H1 (cell line): ENCODE results near the gene CKAP4. TPM values are rescaled to one million over a fixed set of nuclear protein-coding genes. Genes with fewer than 3 reads are reported as not detected.

ENCODE experiments used
- CTCF ChIA-PET: fragments of 300-600 bp; sonication (Branson Sonifier 250); formaldehyde crosslinking; loops from one replicate; lab custom pipeline; 2021; ENCODE audit not compliant: partially characterized antibody; lab: Charles Lee
- POLR2A ChIA-PET: fragments of 300-600 bp; sonication (Branson Sonifier 250); formaldehyde crosslinking; loops from one replicate; lab custom pipeline; 2021; ENCODE audit warnings: inconsistent platforms; ENCODE audit not compliant: partially characterized antibody; lab: Charles Lee
- DNase-seq, 2 experiments: peaks; one replicate each; pipeline versions ENCODE4 v3.0.0 to v3.0.0-alpha.2; 2010 to 2022; ENCODE audit warnings: low spot score in 2 of 2, low read depth in 1 of 2, mixed read lengths in 1 of 2
- FAIRE-seq: peaks from 2 replicates; lab custom pipeline; 2011; peaks lifted over from hg19 to GRCh38; lab: Jason Lieb, UNC
- H2AFZ ChIP-seq: 2 replicates; pipeline ENCODE4 v1.8.1; 2012; ENCODE audit warnings: low read length, inconsistent platforms
- H2AK5ac ChIP-seq: 2 replicates; pipeline ENCODE4 v1.6.1; 2013; ENCODE audit warnings: low read depth, low read length
- H2BK120ac ChIP-seq: replicated peaks from 2 replicates; pipeline ENCODE3; 2013; ENCODE audit warnings: low read depth, low read length, inconsistent platforms
- H2BK12ac ChIP-seq: 2 replicates; pipeline ENCODE4 v1.6.1; 2013; ENCODE audit warnings: low read depth, low read length
- H2BK15ac ChIP-seq: 2 replicates; pipeline ENCODE4 v1.6.1; 2013; ENCODE audit warnings: low read length
- H2BK20ac ChIP-seq: 2 replicates; pipeline ENCODE4 v1.6.1; 2013; ENCODE audit warnings: low read length
- H2BK5ac ChIP-seq: 2 replicates; pipeline ENCODE4 v1.6.1; 2013; ENCODE audit warnings: low read depth, low read length
- H3K14ac ChIP-seq: 2 replicates; pipeline ENCODE4 v1.6.1; 2013; ENCODE audit warnings: inconsistent platforms; ENCODE audit not compliant: insufficient read length
- H3K18ac ChIP-seq: 2 replicates; pipeline ENCODE4 v1.6.1; 2013; ENCODE audit warnings: low read length; ENCODE audit errors: extremely low read depth
- H3K23ac ChIP-seq: 2 replicates; pipeline ENCODE4 v1.6.1; 2013; ENCODE audit warnings: inconsistent platforms; ENCODE audit not compliant: insufficient read length
- H3K23me2 ChIP-seq: 2 replicates; pipeline ENCODE4 v1.6.1; 2013; ENCODE audit warnings: low read depth, low read length
- H3K27ac ChIP-seq: 2 replicates; pipeline ENCODE4 v1.6.1; 2011; ENCODE audit warnings: low read depth, low read length, inconsistent platforms
- H3K27me3 ChIP-seq, 4 experiments: replicated peaks in 1 of 4; 1 replicate in 1 of 4; 2 replicates in 3 of 4; pipeline versions ENCODE4 v1.6.1 to v1.8.1; 2011 to 2013; ENCODE audit warnings: low read length in 3 of 4, mild to moderate bottlenecking in 3 of 4, inconsistent platforms in 2 of 4, mixed read lengths in 2 of 4, moderate library complexity in 1 of 4; ENCODE audit not compliant: control insufficient read depth in 3 of 4, insufficient read depth in 3 of 4; ENCODE audit errors: extremely low read depth in 1 of 4
- H3K36me3 ChIP-seq, 4 experiments: 2 replicates each; pipeline versions ENCODE4 v1.6.1 to v1.8.1; 2011 to 2013; ENCODE audit warnings: mild to moderate bottlenecking in 4 of 4, low read length in 3 of 4, moderate library complexity in 2 of 4, control low read depth in 1 of 4, inconsistent platforms in 1 of 4; ENCODE audit not compliant: insufficient read depth in 4 of 4, control insufficient read depth in 2 of 4
- H3K4ac ChIP-seq: replicated peaks from 2 replicates; pipeline ENCODE3; 2013; ENCODE audit warnings: low read length, low read depth, mixed read lengths, inconsistent platforms; ENCODE audit not compliant: insufficient read length
- H3K4me1 ChIP-seq, 4 experiments: replicated peaks in 1 of 4; 1 replicate in 1 of 4; 2 replicates in 3 of 4; pipeline versions ENCODE4 v1.6.1 to v1.8.1; 2011 to 2013; ENCODE audit warnings: low read length in 3 of 4, inconsistent platforms in 2 of 4, mixed read lengths in 1 of 4; ENCODE audit not compliant: insufficient read depth in 4 of 4, control insufficient read depth in 3 of 4
- H3K4me2 ChIP-seq, 2 experiments: 2 replicates each; pipeline versions ENCODE4 v1.6.1 to v1.8.1; 2011 to 2013; ENCODE audit warnings: low read depth in 2 of 2, low read length in 2 of 2, control low read depth in 1 of 2, inconsistent platforms in 1 of 2, mild to moderate bottlenecking in 1 of 2; ENCODE audit not compliant: insufficient read depth in 1 of 2
- H3K4me3 ChIP-seq, 4 experiments: fragments of 200-600, 300-600 bp in 1 of 4; sonication (generic), shearing (Covaris generic), sonication (Bioruptor Twin) in 1 of 4; 2 replicates each; pipeline versions ENCODE4 v1.5.1 to v1.8.1; 2011 to 2016; ENCODE audit warnings: low read length in 4 of 4, low read depth in 3 of 4, control low read depth in 2 of 4, inconsistent platforms in 2 of 4, mild to moderate bottlenecking in 2 of 4, mixed read lengths in 1 of 4, moderate library complexity in 1 of 4; ENCODE audit not compliant: insufficient read depth in 2 of 4; ENCODE audit errors: extremely low read depth in 1 of 4
- H3K56ac ChIP-seq: replicated peaks from 2 replicates; pipeline ENCODE3; 2013; ENCODE audit warnings: low read depth, mild to moderate bottlenecking, mixed read lengths, low read length, inconsistent platforms; ENCODE audit not compliant: insufficient read length
- H3K79me1 ChIP-seq: 2 replicates; pipeline ENCODE4 v1.6.1; 2013; ENCODE audit warnings: low read depth, low read length, control low read depth
- H3K79me2 ChIP-seq, 2 experiments: 2 replicates each; pipeline versions ENCODE4 v1.6.1 to v1.8.1; 2012 to 2013; ENCODE audit warnings: low read length in 2 of 2, mild to moderate bottlenecking in 2 of 2, inconsistent platforms in 1 of 2; ENCODE audit not compliant: insufficient read depth in 2 of 2, control insufficient read depth in 1 of 2
- H3K9ac ChIP-seq, 4 experiments: replicated peaks in 1 of 4; 1 replicate in 1 of 4; 2 replicates in 3 of 4; pipeline versions ENCODE4 v1.6.1 to v1.8.1; 2011 to 2013; ENCODE audit warnings: low read depth in 3 of 4, low read length in 3 of 4, control low read depth in 2 of 4, mild to moderate bottlenecking in 2 of 4, moderate library complexity in 2 of 4, inconsistent platforms in 1 of 4; ENCODE audit errors: extremely low read depth in 1 of 4
- H3K9me3 ChIP-seq, 2 experiments: 2 replicates each; pipeline versions ENCODE4 v1.6.1 to v1.8.1; 2012 to 2013; ENCODE audit warnings: mild to moderate bottlenecking in 2 of 2, moderate library complexity in 2 of 2, control low read depth in 1 of 2, inconsistent platforms in 1 of 2, low read depth in 1 of 2, low read length in 1 of 2, mixed read lengths in 1 of 2; ENCODE audit not compliant: insufficient read depth in 2 of 2
- H4K20me1 ChIP-seq, 2 experiments: replicated peaks in 1 of 2; 2 replicates each; pipeline versions ENCODE3 to v1.8.1; 2011 to 2013; ENCODE audit warnings: inconsistent platforms in 2 of 2, low read length in 2 of 2, mild to moderate bottlenecking in 1 of 2; ENCODE audit not compliant: insufficient read depth in 2 of 2, control insufficient read depth in 1 of 2
- H4K5ac ChIP-seq: 2 replicates; pipeline ENCODE4 v1.6.1; 2013; ENCODE audit warnings: low read length, low read depth, mixed read lengths, inconsistent platforms; ENCODE audit not compliant: insufficient read length
- H4K8ac ChIP-seq: 2 replicates; pipeline ENCODE4 v1.8.0; 2013; ENCODE audit warnings: mild to moderate bottlenecking, moderate library complexity, low read length, inconsistent platforms; ENCODE audit not compliant: insufficient read depth; ENCODE audit errors: extremely low read depth
- H4K91ac ChIP-seq: replicated peaks from 2 replicates; pipeline ENCODE3; 2013; ENCODE audit warnings: low read length, mixed read lengths, inconsistent platforms; ENCODE audit not compliant: insufficient read length
- TBP ChIP-seq: IDR thresholded peaks from 2 replicates; pipeline ENCODE4 v1.6.1; 2011; ENCODE audit warnings: low read depth, low read length, improper control_type of control experiment
- WGBS, 2 experiments: shearing (Covaris generic) in 1 of 2; methylation state at CpG; one replicate each; pipeline versions ENCODE4 v1.1.6 to v1.1.7; 2013 to 2015; ENCODE audit warnings: low lambda C conversion rate in 2 of 2, mixed read lengths in 2 of 2, inconsistent platforms in 1 of 2, low coverage in 1 of 2, missing lambda C conversion rate in 1 of 2; ENCODE audit not compliant: insufficient replicate concordance in 2 of 2, insufficient coverage in 1 of 2, insufficient read length in 1 of 2; ENCODE audit errors: extremely low coverage in 1 of 2, missing lambda C conversion rate in 1 of 2; 5-methylcytosine and 5-hydroxymethylcytosine counted together
- polyA plus RNA-seq, 7 experiments: library from polyadenylated mRNA; depleted of rRNA in 3 of 7; stranded (reverse) in 5 of 7; unstranded in 2 of 7; fragments of >200 nt in 5 of 7; fragments of 200-250 nt in 2 of 7; gene quantifications; 1 replicate in 5 of 7; 2 replicates in 1 of 7; 4 replicates in 1 of 7; pipeline versions ENCODE4 v1.2.1 to v1.2.3, GENCODE V29; 2011 to 2013; ENCODE audit warnings: missing spikeins in 2 of 7, mixed read lengths in 2 of 7
- total RNA-seq: library from RNA; stranded (reverse); fragmentation: NEBNext Ultra II Directional; extraction: Animal tissue kit (Norgen Biotek cat#: 25700); gene quantifications from 2 replicates; pipeline ENCODE4 v1.2.1, GENCODE V29; 2021

The CKAP4 gene
- total and polyA plus RNA-seq, 2 of the 8 experiments (the other 6 are each of a cell fraction or from before 2014, with no cell fraction given), result 35.8 to 80.7 TPM

DNA sequence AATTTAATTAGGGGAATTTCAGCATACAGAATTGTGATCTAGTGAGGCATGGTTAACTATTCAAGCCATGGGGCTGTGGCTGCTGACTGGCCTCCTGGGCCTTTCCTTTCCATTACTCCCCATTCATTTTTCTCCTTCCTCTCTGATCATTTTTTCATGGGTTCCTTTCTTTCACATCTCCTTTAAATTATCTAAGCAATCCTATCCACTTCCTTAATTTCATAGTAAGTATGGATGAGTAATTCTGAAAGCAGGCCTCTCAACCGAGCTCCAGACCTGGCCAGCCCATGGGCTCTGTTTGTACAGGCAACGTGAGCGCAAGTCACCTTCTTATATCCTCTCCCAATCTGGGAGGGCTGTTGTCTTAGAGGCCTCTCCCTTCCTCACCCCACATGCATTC lies 13.4 kb downstream of the CKAP4 start:
- ChIA-PET CTCF (interaction anchor here (1.4 to 5.5 kb wide), 5 partner anchors 7 to 66 kb away, joined by 4 to 27 read pairs (median 5); no protein-coding TSS in a partner anchor), POLR2A (no interaction called here)
- TF ChIP-seq TBP, result no peak
- Histone ChIP-seq H2AK5ac (no peak overlapping the region), H4K8ac (no peak overlapping the region), H2BK20ac (no peak overlapping the region), H3K23me2 (no peaks in the 10 kb centered on the region), H3K27ac (no peak overlapping the region), H4K20me1 (peaks cover 0 to 1% of the 10 kb centered on the region in 2 experiments), H3K79me2 (no peaks in the 10 kb centered on the region), H2AFZ (no peak overlapping the region), H3K4me3 (no peak overlapping the region), H3K9ac (no peak overlapping the region), H3K4ac (no peak overlapping the region), H3K23ac (no peak overlapping the region), H3K14ac (no peak overlapping the region), H3K18ac (no peak overlapping the region), H2BK5ac (no peak overlapping the region), H2BK12ac (no peak overlapping the region), H2BK15ac (no peak overlapping the region), H3K56ac (no peak overlapping the region), H3K9me3 (peaks cover 0 to 7% of the 10 kb centered on the region in 2 experiments; a peak in 1 of 4 replicates), H4K5ac (no peak overlapping the region), H3K79me1 (no peaks in the 10 kb centered on the region), H3K27me3 (no peaks in the 10 kb centered on the region), H3K4me2 (no peak overlapping the region), H4K91ac (no peak overlapping the region), H3K4me1 (peaks cover 0 to 5% (median under 1%) of the 10 kb centered on the region in 4 experiments; a peak in 1 of 7 replicates), H2BK120ac (no peak overlapping the region), H3K36me3 (peaks cover 4 to 19% (median 8%) of the 10 kb centered on the region in 4 experiments; a peak in 6 of 8 replicates)
- DNase-seq (no peak), FAIRE-seq (no peak)
- 84% methylated on average over 3 of the region's 3 CpGs; no CpG with 5 or more reads in 1 of the 2 experiments for WGBS, 2 experiments
